HepG2 (cell line): ENCODE data around the gene ZCCHC7. TPM values are rescaled to one million over a fixed set of nuclear protein-coding genes. Genes with fewer than 3 reads are reported as not detected.

Source experiments
- ATAC-seq: fragments of 200-7000 bp; cut with Tn5 transposase; 3 replicates; pipeline ENCODE4 v1.9.1; 2020; ENCODE audit warnings: mild to moderate bottlenecking, moderate library complexity
- BruUV-seq: library from RNA; stranded (reverse); fragments of 400-500 nt; replicated peaks from 2 replicates; lab custom pipeline; 2021; lab: Mats Ljungman, UMichigan
- CTCF ChIA-PET: fragments of 300-600 bp; formaldehyde crosslinking; extraction: SDS; loops from one replicate; lab custom pipeline; 2021; ENCODE audit warnings: low total read pairs, inconsistent platforms, low intra/inter-chr PET ratio; lab: Yijun Ruan, JAX
- POLR2A ChIA-PET: fragments of 350-600 bp; sonication (Branson Sonifier 250); formaldehyde crosslinking; loops from one replicate; lab custom pipeline; 2020; ENCODE audit warnings: antibody characterized with exemption, inconsistent platforms; lab: Yijun Ruan, JAX
- DNase-seq: peaks from one replicate; pipeline ENCODE4 v3.0.0-alpha.2; 2015; ENCODE audit warnings: low spot score
- FAIRE-seq: peaks from 3 replicates; lab custom pipeline; 2011; peaks lifted over from hg19 to GRCh38; lab: Jason Lieb, UNC
- H2AFZ ChIP-seq: one replicate; pipeline ENCODE4 v1.6.1; 2011; ENCODE audit warnings: low read length, inconsistent platforms
- H3K27ac ChIP-seq: fragments of 300-600 bp; 3 replicates; pipeline ENCODE4 v1.8.0; 2011; ENCODE audit warnings: mixed run types, mild to moderate bottlenecking, mixed read lengths, low read length, inconsistent platforms; ENCODE audit not compliant: insufficient read depth; ENCODE audit errors: extremely low read length
- H3K27me3 ChIP-seq, 2 experiments: fragments of 200-600 bp in 1 of 2; 2 replicates in 1 of 2; 3 replicates in 1 of 2; pipeline versions ENCODE4 v1.6.0 to v1.8.0; 2011; ENCODE audit warnings: low read length in 2 of 2, mild to moderate bottlenecking in 2 of 2, moderate library complexity in 2 of 2, inconsistent platforms in 1 of 2; ENCODE audit not compliant: insufficient read depth in 2 of 2, control insufficient read depth in 1 of 2
- H3K36me3 ChIP-seq, 2 experiments: fragments of 200-600 bp in 1 of 2; replicated peaks in 1 of 2; 2 replicates in 1 of 2; 3 replicates in 1 of 2; pipeline versions ENCODE4 v1.5.1 to v1.8.0; 2011; ENCODE audit warnings: low read length in 2 of 2, inconsistent platforms in 1 of 2; ENCODE audit not compliant: insufficient read depth in 2 of 2, control insufficient read depth in 1 of 2
- H3K4me1 ChIP-seq: 2 replicates; pipeline ENCODE4 v1.5.1; 2012; ENCODE audit warnings: low read length, inconsistent platforms; ENCODE audit not compliant: insufficient read depth
- H3K4me2 ChIP-seq: 2 replicates; pipeline ENCODE4 v1.6.0; 2011; ENCODE audit warnings: low read depth, low read length, inconsistent platforms
- H3K4me3 ChIP-seq, 3 experiments: fragments of 200-600 bp in 1 of 3; sonication (generic), shearing (Covaris generic) in 1 of 3; replicated peaks in 1 of 3; 2 replicates each; pipeline ENCODE4 v1.5.1; 2011 to 2016; ENCODE audit warnings: low read length in 3 of 3, inconsistent platforms in 2 of 3, low read depth in 2 of 3, mild to moderate bottlenecking in 2 of 3, control low read depth in 1 of 3, mixed read lengths in 1 of 3; ENCODE audit not compliant: insufficient read depth in 1 of 3
- H3K79me2 ChIP-seq: one replicate; pipeline ENCODE4 v1.6.1; 2011; ENCODE audit warnings: low read length, inconsistent platforms; ENCODE audit not compliant: insufficient read depth
- H3K9ac ChIP-seq: 2 replicates; pipeline ENCODE4 v1.6.0; 2011; ENCODE audit warnings: mild to moderate bottlenecking, low read depth, low read length, inconsistent platforms; ENCODE audit not compliant: insufficient read depth
- H3K9me3 ChIP-seq: 2 replicates; pipeline ENCODE4 v1.5.1; 2012; ENCODE audit warnings: mild to moderate bottlenecking, low read length
- H4K20me1 ChIP-seq: 2 replicates; pipeline ENCODE4 v1.6.0; 2011; ENCODE audit warnings: inconsistent platforms, mild to moderate bottlenecking, low read length, moderate library complexity; ENCODE audit not compliant: insufficient read depth
- HNRNPK ChIP-seq: fragments of 200-400 bp; formaldehyde crosslinking; IDR thresholded peaks from 2 replicates; pipeline ENCODE4 v1.6.1; 2018; ENCODE audit warnings: low read length, low read depth, moderate library complexity, mild to moderate bottlenecking; ENCODE audit not compliant: poor library complexity, severe bottlenecking
- RAD21 ChIP-seq: fragments of 450-650 bp; formaldehyde crosslinking; IDR thresholded peaks from 2 replicates; pipeline ENCODE4 v1.5.0; 2020; ENCODE audit warnings: mild to moderate bottlenecking
- SIN3B ChIP-seq: fragments of 150-350 bp; IDR thresholded peaks from 2 replicates; pipeline ENCODE4 v1.6.1; 2014; ENCODE audit warnings: low read length
- SNAPC4 ChIP-seq: sonication (generic); formaldehyde crosslinking; IDR thresholded peaks from 2 replicates; pipeline ENCODE4 v1.4.0; 2020; ENCODE audit warnings: mild to moderate bottlenecking, missing genetic modification reagents
- ZHX2 ChIP-seq, 2 experiments: sonication (generic) in 1 of 2; formaldehyde crosslinking in 1 of 2; IDR thresholded peaks; 2 replicates each; pipeline versions ENCODE4 v1.6.1 to v1.9.0; 2014 to 2022; ENCODE audit warnings: antibody characterized with exemption in 1 of 2, borderline replicate concordance in 1 of 2, inconsistent platforms in 1 of 2, low read depth in 1 of 2, missing genetic modification reagents in 1 of 2
- ZIK1 ChIP-seq: sonication (generic); formaldehyde crosslinking; IDR thresholded peaks from 2 replicates; pipeline ENCODE4 v1.5.0; 2020; ENCODE audit warnings: mild to moderate bottlenecking, low read depth, missing genetic modification reagents, borderline replicate concordance
- ZNF329 ChIP-seq: sonication (generic); formaldehyde crosslinking; IDR thresholded peaks from 2 replicates; pipeline ENCODE4 v1.9.0; 2021; ENCODE audit warnings: low read depth, mild to moderate bottlenecking, missing genetic modification reagents
- ZNF737 ChIP-seq: sonication (generic); formaldehyde crosslinking; IDR thresholded peaks from 2 replicates; pipeline ENCODE4 v1.5.0; 2020; ENCODE audit warnings: missing genetic modification reagents, mild to moderate bottlenecking, borderline replicate concordance
- WGBS: methylation state at CpG from one replicate; pipeline ENCODE4 v1.1.6; 2017; ENCODE audit warnings: low lambda C conversion rate; 5-methylcytosine and 5-hydroxymethylcytosine counted together
- in situ Hi-C: cut with HindIII; loops from 2 replicates; pipeline ENCODE4 v1.10.0; 2017; ENCODE audit warnings: low pct_unique_long_range_greater_than_20kb; ENCODE audit not compliant: extremely low pct_ligation_motif_present
- intact Hi-C: fragments of 100-400 bp; cut with micrococcal nuclease; formaldehyde crosslinking; loops from one replicate; pipeline ENCODE4 v1.10.0; 2022; ENCODE audit not compliant: unreplicated experiment
- polyA plus RNA-seq, 8 experiments: library from polyadenylated mRNA; depleted of rRNA in 3 of 8; stranded (reverse) in 7 of 8; unstranded in 1 of 8; fragments of >200 nt; fragmentation: Illumina TruSeq in 4 of 8; extraction: Trizol in 4 of 8; gene quantifications; 2 replicates each; pipeline versions ENCODE4 v1.2.1 to v1.2.3, GENCODE V29; 2011 to 2016; ENCODE audit warnings: low read depth in 4 of 8, missing spikeins in 1 of 8, mixed read lengths in 1 of 8; ENCODE audit not compliant: insufficient read depth in 1 of 8
- total RNA-seq, 5 experiments: library from RNA; depleted of rRNA; stranded (reverse); fragments of >200 nt; fragmentation: Illumina TruSeq; extraction: Trizol; gene quantifications; 2 replicates each; pipeline ENCODE4 v1.2.3, GENCODE V29; 2016; ENCODE audit warnings: low read depth in 1 of 5
- TF ChIP-seq, protein P1 (sequence below): sonication (generic); formaldehyde crosslinking; IDR thresholded peaks from 2 replicates; pipeline ENCODE4 v1.5.0; 2020; ENCODE audit warnings: mild to moderate bottlenecking, missing genetic modification reagents

Gene ZCCHC7
- total and polyA plus RNA-seq, 2 of the 13 experiments (the other 11 are each of a cell fraction or from before 2014, with no cell fraction given), result 13.6 to 19.3 TPM

DNA sequence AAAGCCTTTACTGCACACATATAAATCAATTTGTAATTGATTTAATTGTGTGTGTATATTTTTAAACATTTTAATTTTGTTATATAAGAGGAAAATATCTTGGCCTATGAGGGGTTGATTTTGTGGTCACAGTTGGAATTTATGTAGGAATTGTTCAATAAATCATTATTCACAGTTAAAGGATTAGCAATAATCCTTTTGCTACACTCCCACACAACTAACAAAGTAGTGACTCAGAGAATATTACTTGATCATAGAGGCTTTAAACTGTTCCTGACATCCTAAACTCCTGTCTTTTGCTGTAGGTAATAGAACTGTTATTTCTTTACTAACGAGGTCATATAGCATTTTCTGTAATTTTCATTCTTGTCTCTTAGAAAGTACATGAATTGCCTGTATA lies 95.5 kb downstream of the ZCCHC7 start (continued):
- TF ChIP-seq ZHX2 (IDR thresholded peaks at IDR 0.05; ENCODE audit: low read depth) (no peak), ZHX2 (CRISPR knock-in tag; IDR thresholded peaks at IDR 0.05; ENCODE audit: borderline replicate concordance) (no peak), ZNF329 (CRISPR knock-in tag) (no peak), ZIK1 (no peak), ZNF737 (CRISPR knock-in tag) (no peak)

DNA sequence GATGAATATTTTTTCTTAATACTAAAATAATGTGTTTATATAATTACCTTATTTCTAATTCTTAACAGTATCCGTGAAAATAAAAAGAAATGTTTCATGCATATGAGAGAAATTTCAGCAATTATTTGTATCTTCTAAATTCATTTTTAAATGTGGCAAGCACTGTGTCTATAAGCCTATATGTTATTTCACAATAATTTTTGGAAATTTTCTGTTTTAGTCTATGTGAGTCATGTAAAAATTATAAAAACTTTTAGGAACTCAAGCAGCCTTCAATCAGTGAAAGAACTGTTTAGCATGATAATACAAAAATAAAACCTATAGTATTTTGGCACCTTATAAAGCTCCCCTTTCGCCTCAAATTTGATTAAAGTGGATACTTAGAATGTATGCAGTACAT lies 96.8 kb downstream of the ZCCHC7 start:
- Histone ChIP-seq H2AFZ (no peak overlapping the region), H3K9me3 (no peaks in the 10 kb centered on the region), H3K27ac (no peak overlapping the region), H3K4me2 (no peak overlapping the region), H3K4me3 (no peak overlapping the region), H3K9ac (no peak overlapping the region), H3K4me1 (no peaks in the 10 kb centered on the region), H3K36me3 (no peaks in the 10 kb centered on the region; a peak in 1 of 5 replicates), H4K20me1 (no peaks in the 10 kb centered on the region), H3K79me2 (no peaks in the 10 kb centered on the region), H3K27me3 (no peaks in the 10 kb centered on the region)
- ATAC-seq (no peak), DNase-seq (no peak), FAIRE-seq (no peak)
- in situ Hi-C loops (no loop called here), intact Hi-C loops (no loop called here)
- no TSS peak for BruUV-seq
- POLR2A ChIA-PET, result no interaction called here
- WGBS, result 94% methylated on average over 2 of the region's 2 CpGs
- CTCF ChIA-PET, result no interaction called here
- TF ChIP-seq, protein P1, sequence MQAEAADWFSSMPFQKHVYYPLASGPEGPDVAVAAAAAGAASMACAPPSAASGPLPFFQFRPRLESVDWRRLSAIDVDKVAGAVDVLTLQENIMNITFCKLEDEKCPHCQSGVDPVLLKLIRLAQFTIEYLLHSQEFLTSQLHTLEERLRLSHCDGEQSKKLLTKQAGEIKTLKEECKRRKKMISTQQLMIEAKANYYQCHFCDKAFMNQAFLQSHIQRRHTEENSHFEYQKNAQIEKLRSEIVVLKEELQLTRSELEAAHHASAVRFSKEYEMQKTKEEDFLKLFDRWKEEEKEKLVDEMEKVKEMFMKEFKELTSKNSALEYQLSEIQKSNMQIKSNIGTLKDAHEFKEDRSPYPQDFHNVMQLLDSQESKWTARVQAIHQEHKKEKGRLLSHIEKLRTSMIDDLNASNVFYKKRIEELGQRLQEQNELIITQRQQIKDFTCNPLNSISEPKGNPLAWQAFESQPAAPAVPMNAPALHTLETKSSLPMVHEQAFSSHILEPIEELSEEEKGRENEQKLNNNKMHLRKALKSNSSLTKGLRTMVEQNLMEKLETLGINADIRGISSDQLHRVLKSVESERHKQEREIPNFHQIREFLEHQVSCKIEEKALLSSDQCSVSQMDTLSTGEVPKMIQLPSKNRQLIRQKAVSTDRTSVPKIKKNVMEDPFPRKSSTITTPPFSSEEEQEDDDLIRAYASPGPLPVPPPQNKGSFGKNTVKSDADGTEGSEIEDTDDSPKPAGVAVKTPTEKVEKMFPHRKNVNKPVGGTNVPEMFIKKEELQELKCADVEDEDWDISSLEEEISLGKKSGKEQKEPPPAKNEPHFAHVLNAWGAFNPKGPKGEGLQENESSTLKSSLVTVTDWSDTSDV (CRISPR knock-in tag), result no peak
- TF ChIP-seq SNAPC4 (CRISPR knock-in tag) (no peak), HNRNPK (no peak), RAD21 (no peak), SIN3B (no peak)
